Right lung (tissue), 5 donors: Measurements from ENCODE around the gene CSRNP2. TPM values are rescaled to one million over a fixed set of nuclear protein-coding genes. Genes with fewer than 3 reads are reported as not detected.
"Not testable (repeated sequence)": the region's sequence is repeated elsewhere in the genome, so short reads cannot be mapped to it uniquely, and the experiment has no call there.

Experiments used
- DNase-seq, 2 donors: peaks; one replicate each; pipeline ENCODE4 v3.0.0-alpha.2; 2013
- polyA plus RNA-seq, 5 donors: library from polyadenylated mRNA; unstranded; fragments of 120-200 nt; gene quantifications; one replicate each; pipeline versions ENCODE4 v1.2.1 to v1.2.3, GENCODE V29; 2013; ENCODE audit warnings: inconsistent platforms in 1 of 5, low replicate concordance in 1 of 5; ENCODE audit not compliant: insufficient read length in 5 of 5, insufficient read depth in 1 of 5

The CSRNP2 gene
- polyA plus RNA-seq, 5 donors: 29.2 to 36.2 (median 32.5) TPM

DNA sequence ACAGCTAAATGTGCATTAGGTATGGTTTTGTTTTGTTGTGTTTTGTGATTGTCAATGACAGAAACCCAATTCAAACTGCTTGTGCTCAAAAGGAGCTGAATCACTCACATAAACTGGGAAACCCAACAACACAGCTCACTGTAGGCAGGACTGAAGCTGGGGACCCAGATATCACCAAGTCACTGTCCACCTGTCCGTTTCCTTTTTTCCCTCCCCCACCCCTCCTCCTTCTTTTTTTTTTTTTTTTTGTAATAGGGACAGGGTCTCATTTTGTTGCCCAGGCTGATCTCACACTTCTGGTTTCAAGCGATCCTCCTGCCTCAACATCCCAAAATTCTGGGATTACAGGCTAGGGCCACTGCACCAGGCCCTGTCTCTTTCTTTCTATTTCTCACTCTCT lies 50.3 kb downstream of the CSRNP2 start:
- no peak for DNase-seq

DNA sequence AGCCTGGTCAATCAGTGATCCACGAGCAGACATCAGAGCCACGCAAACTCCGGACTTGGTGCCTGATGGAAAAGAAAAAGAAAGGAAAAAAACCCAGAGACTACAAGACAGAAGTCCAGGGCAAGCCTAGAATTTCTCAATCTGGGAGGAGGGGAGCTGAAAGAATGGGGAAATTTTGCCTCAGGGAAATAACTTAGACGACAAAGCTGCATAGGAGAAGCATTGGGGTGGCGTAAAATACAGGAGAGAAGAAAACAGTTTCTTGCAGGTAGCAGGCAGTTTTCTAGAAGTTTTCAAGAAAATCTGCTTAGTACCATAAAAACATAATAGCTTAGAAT lies 54.6 kb downstream of the CSRNP2 start:
- no peak for DNase-seq

DNA sequence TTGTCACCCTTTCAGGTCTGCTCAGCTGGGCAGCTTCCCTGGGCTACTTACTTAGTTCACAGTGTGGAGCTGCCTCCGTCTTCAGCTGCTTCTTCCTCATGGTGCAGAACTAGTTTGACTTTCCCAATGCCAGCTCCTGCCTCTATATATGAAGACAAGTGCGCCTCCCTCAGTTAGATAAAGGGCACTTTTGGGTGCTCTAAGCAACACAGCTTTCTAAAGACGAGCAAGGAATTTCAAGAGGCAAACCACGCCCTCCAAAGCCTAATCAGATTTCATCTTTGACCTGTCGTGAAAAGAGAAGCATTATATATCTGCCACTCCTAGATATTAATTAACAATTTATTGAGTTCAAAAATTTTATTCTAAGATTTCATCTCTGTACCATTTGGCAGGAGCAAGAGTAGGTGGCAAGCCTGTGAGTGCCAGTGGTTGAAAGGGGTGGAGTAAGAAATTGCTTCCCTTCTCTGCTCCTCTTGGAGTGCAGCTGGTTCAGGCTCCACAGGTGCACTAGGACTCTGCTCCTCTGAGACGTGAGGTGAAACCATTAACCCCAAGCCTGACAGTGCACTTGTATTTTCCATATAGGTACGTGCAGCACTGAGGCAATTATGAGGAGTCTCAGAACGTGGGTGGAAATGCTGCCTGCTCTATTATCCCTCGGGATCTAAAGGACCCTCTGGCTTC lies 55.1 kb downstream of the CSRNP2 start:
- DNase-seq: no peak

DNA sequence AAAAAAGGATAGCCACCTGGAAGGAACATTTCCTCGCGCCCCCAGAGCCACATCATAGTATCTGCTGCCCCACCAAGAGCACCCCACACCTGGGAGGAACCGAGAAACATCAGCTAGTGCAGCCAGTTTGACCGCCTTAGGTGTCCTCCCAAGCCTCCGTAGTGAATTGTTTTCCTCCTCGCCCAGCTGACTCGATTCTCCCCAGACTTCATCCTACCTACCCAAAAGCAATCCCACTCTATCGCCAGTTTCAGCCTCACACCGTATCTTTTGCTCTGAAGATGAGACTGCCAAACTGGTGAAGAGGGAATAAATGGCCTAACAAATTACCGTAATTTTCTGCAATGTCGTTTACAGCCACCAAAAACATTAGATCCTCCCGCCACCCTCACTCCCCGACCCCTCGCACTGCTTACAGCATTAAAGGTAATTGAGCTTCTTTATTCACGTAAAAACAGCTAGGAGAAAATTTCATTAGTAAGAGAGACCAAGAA lies 56.0 kb downstream of the CSRNP2 start:
- DNase-seq: no peak

DNA sequence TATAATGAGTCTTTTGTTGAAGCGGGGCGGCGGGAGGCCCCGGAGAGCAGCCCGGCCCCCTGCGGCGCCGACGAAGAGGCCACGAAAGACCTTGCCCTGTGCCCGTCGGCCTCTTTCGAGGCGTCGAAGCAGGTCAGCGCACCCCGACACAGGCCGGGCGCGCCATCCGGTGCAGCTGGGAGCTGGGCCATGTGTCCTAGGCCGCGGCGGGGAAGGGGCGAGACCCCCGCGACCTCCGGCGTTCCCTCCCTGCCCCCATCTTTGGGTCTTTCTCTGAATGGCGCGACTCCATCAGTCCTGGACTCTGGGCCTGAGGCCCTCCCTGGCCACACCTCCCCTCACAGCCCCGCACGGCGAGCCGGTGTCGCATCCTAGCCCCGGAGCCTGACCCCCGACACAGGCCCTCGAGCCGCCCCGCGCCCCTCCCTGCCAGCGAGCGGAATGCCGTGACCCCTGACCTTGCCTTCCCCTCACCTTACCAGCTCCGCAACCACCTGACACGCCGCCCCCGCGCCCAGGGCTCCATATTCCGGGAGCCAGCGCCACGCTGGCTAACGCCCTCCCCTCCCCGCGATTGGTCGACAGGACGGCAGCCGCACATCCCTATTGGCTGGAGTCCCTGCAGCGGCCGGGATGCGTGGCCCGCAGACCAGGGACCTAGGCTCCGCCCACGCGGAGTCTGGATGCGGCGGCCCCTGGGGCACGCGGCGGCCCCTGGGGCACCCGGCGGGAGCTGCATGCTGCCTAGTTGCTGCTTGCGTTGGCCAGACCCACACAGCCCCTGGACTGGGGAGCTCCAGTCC lies 57.4 kb downstream of the CSRNP2 start, which contains the start of gene SLC11A2:
Gene SLC11A2, minus strand, starts transcription at position 549 of the 803 bp plus-strand sequence. CDS start 15,656 bp downstream, outside the sequence.
- peak; percentile 92 to 93 for DNase-seq

DNA sequence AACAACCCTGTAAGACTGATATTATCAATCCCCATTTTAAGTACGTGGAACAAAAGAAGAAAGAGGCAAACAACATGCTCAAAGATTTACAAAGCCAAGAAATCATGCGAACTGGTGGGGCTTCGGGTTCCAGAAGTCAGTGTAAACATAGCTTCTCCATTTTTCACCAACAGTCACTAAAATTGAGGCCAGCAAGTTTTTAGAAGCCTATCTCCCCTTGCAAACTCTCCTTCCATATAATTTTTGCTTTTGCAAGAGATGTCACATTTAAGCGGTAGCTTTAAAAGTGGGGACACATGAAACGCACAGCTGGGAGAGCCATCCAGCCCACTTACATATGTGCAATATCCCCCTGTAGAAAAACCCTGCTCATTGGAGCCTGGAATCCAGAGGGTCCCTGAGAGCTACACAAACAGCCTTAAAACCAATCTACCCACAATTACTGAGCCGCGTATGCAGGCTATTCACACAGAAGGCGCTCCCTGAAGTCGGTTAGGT lies 58.0 kb downstream of the CSRNP2 start:
- peak in 1 of 2 donors; percentile 58 for DNase-seq

DNA sequence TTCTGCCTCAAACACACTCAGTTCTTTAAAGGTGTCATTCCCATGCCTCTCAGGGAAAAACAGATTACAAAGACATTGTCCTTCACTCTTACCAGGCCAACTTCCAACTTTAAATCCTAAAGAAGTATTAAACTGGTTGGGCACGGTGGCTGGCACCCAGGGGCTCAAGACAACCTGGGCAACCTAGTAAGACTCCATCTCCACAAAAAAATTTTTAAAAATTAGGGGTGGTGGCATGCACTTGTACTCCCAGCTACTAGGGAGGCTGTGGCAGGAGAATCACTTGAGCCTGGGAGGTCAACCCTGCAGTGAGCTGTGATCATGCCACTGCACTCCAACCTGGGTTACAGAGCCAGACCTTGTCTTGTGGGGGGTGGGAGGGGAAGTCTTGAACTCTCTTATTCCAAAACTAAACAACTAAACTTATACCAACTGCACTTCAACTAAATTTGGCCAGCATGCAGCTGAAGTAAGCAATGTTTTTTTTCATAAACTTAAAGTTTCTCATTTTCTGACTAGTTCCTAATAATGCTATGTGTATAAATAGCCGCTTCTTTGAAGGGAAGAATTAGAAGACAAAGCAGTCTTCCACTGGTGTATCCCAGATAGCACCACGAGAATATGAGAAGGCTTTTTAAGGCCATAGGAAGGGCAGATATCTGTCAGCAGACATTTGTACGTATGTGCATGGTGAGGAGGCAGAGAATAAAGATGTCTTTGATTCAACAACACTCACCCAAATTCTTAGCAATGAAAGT lies 59.6 kb downstream of the CSRNP2 start:
- no peak for DNase-seq

DNA sequence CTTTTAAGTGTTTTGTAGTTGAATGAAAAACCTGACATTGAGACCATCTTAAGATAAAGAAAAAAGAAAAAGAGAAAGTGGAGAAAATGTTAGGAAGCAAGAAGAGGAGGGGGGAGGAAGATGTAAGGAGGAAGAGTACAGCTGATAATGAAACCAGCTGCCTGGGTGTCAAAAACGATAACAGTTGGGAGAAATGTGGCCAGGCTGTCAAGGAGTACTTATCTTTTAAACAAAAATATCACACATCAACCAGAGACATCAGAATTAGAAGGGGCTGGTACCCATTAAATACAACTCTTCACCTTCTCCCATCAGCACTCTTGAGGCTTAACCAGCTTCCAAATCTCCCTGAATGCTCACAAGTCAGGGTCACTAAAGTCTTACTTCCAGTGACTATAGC lies 61.7 kb downstream of the CSRNP2 start:
- no peak for DNase-seq

DNA sequence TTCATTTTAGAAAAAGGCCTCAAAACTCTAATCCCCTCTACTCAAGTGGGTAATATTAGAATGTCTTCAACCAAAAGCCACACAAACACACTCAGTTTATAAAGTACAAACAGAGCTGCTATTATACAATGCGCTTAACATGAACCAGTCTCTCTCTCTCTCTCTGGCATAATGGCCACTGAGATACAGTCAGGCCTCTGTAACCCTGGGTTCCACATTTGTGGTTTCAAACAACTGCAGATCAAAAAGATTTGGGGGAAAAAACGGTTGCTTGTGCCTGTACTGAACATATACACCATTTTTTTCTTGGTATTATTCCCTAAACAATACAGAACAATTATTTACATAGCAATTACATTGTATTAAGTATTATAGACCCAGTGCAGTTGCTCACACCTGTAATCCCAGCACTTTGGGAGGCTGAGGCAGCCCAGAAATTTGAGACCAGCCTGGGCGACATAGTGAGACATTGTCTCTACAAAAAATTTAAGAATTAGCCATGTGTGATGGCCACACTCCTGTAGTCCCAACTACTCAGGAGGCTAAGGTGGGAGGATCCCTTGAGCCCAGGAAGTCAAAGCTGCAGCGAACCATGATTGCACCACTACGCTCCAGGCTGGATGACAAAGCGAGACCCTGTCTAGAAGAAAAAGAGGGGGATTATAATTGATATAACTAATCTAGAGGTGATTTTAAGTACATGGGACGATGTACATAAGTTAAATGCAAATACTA lies 62.8 kb downstream of the CSRNP2 start:
- DNase-seq: no peak

DNA sequence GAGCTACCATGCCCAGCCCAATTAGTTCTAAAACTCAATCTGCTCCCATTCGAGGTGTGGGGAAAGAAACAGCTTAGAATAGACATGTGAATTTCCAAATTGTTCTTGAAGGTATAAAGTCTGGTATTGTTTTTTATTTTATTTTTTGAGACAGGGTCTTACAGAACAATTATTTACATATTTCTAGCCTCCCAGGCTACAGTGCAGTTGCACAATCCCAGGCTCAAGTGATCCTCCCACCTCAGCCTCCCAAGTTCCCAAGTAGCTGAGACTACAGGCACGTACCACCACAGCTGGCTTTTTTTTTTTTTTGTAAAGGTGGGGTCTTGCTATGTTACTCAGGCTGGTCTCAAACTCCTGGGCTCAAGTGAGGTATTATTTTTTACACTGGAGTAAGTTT lies 63.5 kb downstream of the CSRNP2 start:
- no peak for DNase-seq

DNA sequence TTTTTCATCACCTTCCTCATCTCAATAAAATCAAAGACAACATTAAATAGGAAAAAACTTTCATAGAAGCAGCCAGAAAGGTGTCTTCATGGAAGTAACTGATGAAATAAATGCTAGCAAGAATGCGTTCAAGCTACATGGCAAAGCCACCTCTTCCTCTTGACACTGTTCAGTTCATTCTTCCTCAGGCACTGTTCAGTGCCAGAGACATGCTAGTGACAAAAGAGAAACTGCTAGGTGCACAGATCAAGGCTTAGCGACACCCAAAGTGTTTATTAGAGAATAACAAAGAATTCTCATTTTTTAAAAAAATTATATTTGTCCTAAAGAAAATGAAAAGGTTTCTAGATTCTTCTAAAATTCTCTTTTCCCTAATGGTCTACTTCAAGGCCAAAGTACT lies 64.4 kb downstream of the CSRNP2 start:
- DNase-seq: no peak

DNA sequence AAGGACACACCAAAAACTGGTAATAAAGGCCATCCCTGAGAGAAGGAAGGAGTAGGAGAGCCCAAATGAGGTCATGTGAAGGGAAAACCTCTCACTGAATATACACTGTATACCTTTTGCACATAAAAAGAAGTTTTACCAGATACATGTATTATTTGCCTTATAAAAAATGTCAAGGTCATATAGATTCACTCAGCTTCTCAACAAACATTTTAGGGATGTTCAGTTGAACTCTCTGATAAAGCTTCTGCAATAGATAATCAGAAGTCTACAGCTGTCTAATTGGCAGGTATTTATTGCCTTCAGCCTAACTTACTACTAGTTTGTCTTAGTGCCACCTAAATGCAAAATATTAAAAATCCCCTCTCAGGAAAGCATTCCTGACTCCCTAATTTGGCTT lies 65.9 kb downstream of the CSRNP2 start:
- no peak for DNase-seq

DNA sequence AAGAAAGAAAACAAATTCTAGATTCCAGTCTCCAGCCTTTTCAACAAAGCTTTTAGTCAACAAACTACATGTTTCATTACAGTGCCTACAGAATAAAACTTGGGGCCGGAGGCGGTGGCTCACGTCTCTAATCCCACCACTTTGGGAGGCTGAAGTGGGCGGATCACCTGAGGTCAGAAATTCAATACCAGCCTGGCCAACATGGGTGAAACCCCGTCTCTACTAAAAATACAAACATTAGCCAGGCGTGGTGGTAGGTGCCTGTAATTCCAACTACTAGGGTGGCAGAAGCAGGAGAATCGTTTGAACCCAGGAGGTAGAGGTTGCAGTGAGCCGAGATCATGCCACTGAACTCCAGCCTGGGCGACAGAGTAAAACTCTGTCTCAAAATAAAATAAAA lies 68.9 kb downstream of the CSRNP2 start:
- not testable (repeated sequence) for DNase-seq

DNA sequence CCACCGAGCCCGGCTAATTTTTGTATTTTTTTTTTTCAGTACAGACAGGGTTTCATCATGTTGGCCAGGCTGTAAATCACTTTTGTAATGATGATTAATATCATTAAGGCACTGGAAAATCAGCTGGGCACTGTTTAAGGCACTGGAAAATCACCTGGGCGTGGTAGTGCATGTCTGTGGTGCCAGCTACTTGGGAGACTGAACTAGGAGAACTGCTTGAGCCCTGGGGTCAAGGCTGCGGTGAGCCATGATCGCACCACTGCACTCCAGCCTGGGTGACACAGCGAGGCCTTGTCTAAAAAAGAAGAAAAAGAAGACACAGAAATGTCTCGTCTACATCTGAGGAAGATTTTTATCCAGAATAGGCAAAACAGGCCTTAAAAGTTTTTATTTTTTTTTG lies 70.0 kb downstream of the CSRNP2 start:
- no peak for DNase-seq

DNA sequence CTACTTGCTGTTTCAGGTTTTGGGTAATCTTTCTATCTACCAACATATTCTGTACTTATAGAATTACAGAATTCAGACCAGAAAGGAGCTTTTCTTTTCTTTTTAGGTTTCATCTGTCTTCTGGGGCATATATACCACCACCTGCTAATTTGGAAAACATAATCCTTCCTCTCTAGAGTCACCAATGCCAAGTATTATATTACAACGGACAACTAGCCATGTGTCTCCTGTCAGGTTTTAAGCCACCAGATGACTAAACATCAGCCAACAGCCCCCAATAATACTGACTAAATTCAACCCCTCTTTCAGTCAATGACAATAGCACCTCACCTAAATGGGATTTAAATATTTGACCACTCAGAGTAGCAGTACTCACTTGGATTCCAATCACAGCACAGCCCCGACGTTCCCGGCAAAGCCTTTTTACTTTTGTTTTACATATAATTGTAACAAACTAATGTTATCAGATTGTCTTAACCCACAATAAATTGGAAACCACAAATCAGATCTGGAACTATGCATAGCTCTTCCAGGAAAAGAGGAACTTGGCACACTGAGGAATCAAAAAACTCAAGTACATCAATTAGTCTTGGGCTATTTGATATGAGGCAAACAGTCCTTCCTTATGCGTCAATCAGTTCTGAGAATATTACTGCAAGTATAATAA lies 70.7 kb downstream of the CSRNP2 start:
- DNase-seq: no peak

DNA sequence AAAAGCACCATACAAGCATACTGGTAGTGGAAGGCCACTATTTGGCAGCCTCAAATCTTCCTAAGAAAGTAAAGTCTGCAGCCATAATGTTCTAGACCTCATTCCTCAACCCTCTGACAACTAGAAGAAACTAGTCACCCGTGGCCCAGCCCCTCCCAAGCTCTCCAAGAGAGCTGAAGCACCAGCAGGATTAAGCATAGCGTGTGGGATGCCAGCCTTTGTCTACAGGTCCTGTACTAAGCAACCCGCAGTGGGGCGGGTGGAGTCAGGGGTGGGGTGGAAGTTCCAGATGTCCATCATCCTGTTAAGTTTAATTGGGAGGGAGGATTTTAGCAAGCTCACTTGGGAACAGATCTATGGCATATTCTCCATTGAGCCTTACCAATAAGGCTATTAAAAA lies 71.4 kb downstream of the CSRNP2 start:
- DNase-seq: no peak

Other genes with a start within 250 kb of the CSRNP2 start
- under 1 TPM in 3 of 5 donors, not detected in 2; 0.08 to 0.18 (median 0.09) TPM for gene TMPRSS12, start 240.7 kb downstream of the CSRNP2 start, polyA plus RNA-seq
- gene HIGD1C, start 131.1 kb downstream of the CSRNP2 start, polyA plus RNA-seq: under 1 TPM in 2 of 5 donors, not detected in 3; 0.78 to 0.90 TPM
- 10 to 100 TPM; 39.9 to 56.7 (median 51.1) TPM for gene SLC11A2, start 57.2 kb downstream of the CSRNP2 start, polyA plus RNA-seq
- 100 to 1,000 TPM; 103 to 149 (median 131) TPM for gene LETMD1, start 35.3 kb downstream of the CSRNP2 start, polyA plus RNA-seq
- 10 to 100 TPM; 48.3 to 54.9 (median 53.3) TPM for gene TFCP2, start 89.5 kb upstream of the CSRNP2 start, polyA plus RNA-seq
- gene POU6F1, start 134.5 kb upstream of the CSRNP2 start, polyA plus RNA-seq: 10 to 100 TPM in 4 of 5 donors, 1 to 10 TPM in 1; 8.5 to 17.4 (median 12.5) TPM
- 100 to 1,000 TPM; 197 to 236 (median 206) TPM for gene DAZAP2, start 155.2 kb upstream of the CSRNP2 start, polyA plus RNA-seq
- gene SMAGP, start 186.8 kb upstream of the CSRNP2 start, polyA plus RNA-seq: 10 to 100 TPM; 20.0 to 25.4 (median 20.8) TPM
- gene BIN2, start 240.6 kb upstream of the CSRNP2 start, polyA plus RNA-seq: 1 to 10 TPM; 4.6 to 6.5 (median 6.1) TPM